Coronary artery (tissue), 2 donors: ENCODE measurements around the gene ADIPOR2.

ENCODE experiments used
- DNase-seq: peaks from one replicate; pipeline ENCODE4 v3.0.0-alpha.2; 2017; ENCODE audit warnings: low spot score
- H3K27ac ChIP-seq, 2 donors: fragments of 200-600 bp; sonication (generic); one replicate each; pipeline ENCODE4 v1.5.1; 2016 to 2019
- H3K4me3 ChIP-seq: fragments of 200-600 bp; sonication (generic); 2 replicates; pipeline ENCODE4 v1.5.1; 2016; ENCODE audit warnings: mild to moderate bottlenecking, moderate library complexity
- CTCF ChIP-seq: fragments of 200-600 bp; sonication (generic); IDR thresholded peaks from one replicate; pipeline ENCODE4 v1.5.1; 2019; ENCODE audit warnings: antibody characterized with exemption

Gene ADIPOR2

GRCh38 chr12:1690578-1691122 lies at the start of gene ADIPOR2:
ADIPOR2 (plus strand) TSS chr12:1691070; CDS start chr12:1754344, 63,274 bp downstream.
- Histone ChIP-seq H3K4me3 (peak within 1 kb of the TSS; percentile 98), H3K27ac (peak within 1 kb of the TSS; percentile 87 to 97)
- peak; percentile 97 for DNase-seq
- TF ChIP-seq CTCF: no peak

GRCh38 chr12:1642513-1642912 lies 48.4 kb upstream of the ADIPOR2 start:
- TF ChIP-seq CTCF: no peak

DNA sequence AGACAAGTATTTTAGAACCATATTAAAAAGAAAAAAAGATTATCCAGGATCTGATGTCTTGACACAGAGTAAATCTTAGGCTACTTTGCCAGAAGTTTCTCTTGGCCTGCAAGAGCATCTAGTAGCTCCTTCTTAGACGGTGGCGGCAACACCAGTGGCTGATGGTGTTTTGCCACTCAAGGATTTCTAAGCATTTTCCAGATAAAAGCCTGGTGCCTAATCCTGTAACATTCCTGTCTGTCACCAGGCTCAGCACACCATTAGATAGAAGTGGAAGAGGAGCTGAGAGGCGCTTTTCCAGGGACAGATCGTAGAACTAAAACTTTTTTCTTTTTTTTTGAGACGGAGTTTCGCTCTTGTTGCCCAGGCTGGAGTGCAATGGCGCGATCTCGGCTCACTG lies 47.8 kb upstream of the ADIPOR2 start:
- no peak overlapping the region for H3K4me3 ChIP-seq
- TF ChIP-seq CTCF: no peak
- no peak for DNase-seq
- no peak overlapping the region for H3K27ac ChIP-seq

More at GRCh38 chr12:1642513-1642912, 48.4 kb upstream of the ADIPOR2 start:
- Histone ChIP-seq H3K27ac (no peak overlapping the region), H3K4me3 (no peak overlapping the region)
- no peak for DNase-seq

DNA sequence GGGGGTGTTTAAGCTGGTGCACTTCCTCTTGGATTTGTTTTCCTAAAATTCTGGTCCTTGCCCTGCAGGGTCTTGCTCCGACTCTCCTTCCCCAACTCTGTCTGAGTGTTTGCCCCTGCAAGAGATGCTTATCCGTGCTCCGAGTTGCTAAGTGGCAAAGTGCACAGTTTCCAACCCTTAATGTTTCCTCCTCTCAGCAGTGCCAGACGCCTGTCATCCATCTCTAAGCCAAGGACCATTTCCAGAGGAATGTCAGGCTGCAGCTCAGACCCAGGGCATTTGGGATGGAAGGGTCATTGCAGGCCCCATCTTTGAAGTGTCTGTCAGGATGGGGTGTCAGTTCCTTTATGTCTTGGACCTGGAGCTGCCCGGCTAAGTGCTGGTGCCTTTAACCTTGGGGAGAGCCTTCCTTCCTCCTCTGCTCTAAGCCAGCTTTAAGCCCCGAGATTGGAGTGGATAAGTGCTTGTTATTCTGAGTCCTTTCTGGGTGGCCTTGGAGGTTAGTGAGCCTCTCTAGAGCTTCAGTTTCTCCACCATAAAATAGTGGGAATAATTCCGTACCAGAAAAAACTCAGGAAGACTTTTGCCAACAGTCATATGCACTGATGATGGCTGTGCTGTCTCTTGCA lies 46.9 kb upstream of the ADIPOR2 start:
- no peak for DNase-seq
- Histone ChIP-seq H3K4me3 (no peak overlapping the region), H3K27ac (no peak overlapping the region)
- no peak for TF ChIP-seq CTCF

DNA sequence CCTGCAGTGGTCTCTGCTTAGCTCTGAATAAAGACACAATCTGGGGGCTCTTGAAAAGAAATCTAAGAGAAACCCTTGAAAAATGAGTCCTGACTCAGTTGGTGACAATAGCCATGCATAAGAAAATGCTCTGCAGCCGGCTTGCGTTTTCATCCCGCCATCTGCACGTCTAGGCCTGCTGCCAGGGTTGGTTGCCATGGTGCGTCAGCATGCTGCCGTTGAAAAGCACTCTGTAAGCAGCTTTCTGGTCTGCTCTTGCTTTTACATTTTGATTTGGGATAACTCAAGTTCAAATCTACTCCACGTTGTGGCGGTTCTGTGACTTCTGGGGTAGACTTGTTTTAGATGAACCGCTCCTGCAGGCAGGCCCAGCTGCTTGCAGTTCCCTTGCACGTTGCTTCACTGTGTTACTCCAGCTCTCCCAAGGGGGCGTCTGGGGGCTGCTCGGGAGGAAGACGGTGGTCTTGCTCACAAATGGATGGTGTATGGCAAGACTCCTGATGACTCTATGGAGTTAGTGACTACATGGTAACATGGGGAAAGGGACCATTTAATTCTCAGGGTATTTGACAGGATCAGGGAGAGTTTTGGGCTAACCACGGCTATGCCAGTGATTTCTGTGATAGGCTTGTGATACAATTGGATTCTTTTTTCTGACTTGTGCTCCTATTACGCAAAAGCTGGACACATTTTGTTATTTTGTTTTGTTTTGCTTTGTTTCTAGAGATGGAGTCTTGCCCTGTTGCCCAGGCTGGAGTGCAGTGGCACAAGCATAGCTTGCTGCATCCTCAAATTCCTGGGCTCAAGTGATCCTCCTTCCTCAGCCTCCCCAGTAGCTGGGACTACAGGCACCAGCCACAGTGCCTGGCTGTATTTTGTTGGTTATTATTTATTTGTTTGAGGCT lies 46.1 kb upstream of the ADIPOR2 start:
- H3K4me3 ChIP-seq: no peak overlapping the region
- TF ChIP-seq CTCF: no peak
- DNase-seq: no peak
- H3K27ac ChIP-seq: peak overlapping the region in 1 of 2 donors; percentile 29

DNA sequence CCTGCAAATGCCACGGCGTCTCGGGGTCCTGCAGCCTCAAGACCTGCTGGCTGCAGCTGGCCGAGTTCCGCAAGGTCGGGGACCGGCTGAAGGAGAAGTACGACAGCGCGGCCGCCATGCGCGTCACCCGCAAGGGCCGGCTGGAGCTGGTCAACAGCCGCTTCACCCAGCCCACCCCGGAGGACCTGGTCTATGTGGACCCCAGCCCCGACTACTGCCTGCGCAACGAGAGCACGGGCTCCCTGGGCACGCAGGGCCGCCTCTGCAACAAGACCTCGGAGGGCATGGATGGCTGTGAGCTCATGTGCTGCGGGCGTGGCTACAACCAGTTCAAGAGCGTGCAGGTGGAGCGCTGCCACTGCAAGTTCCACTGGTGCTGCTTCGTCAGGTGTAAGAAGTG lies 45.1 kb upstream of the ADIPOR2 start:
- no peak overlapping the region for H3K27ac ChIP-seq
- no peak for DNase-seq
- H3K4me3 ChIP-seq: no peak overlapping the region
- no peak for TF ChIP-seq CTCF
